Right ventricle myocardium superior (tissue), 1 donor: ENCODE measurements around the gene DLGAP1. TPM values are rescaled to one million over a fixed set of nuclear protein-coding genes. Genes with fewer than 3 reads are reported as not detected.
"Not testable (repeated sequence)": the region's sequence is repeated elsewhere in the genome, so short reads cannot be mapped to it uniquely, and the experiment has no call there.

Experiments
- ATAC-seq: fragments of 200-7000 bp; cut with Tn5 transposase; one replicate; pipeline ENCODE4 v1.9.1; 2020; ENCODE audit warnings: mild to moderate bottlenecking; ENCODE audit not compliant: poor library complexity
- DNase-seq: peaks from one replicate; pipeline ENCODE4 v3.0.0-alpha.2; 2020
- intact Hi-C: fragments of 100-400 bp; cut with DNase I; formaldehyde crosslinking; loops from one replicate; pipeline ENCODE4 v1.11.2; 2022
- total RNA-seq: library from RNA; stranded (reverse); fragmentation: NEBNext Ultra II Directional; extraction: Animal tissue kit (Norgen Biotek cat#: 25700); gene quantifications from one replicate; pipeline ENCODE4 v1.2.1, GENCODE V29; 2021
- donor health status: DM: no; HTN: yes; CAD: no; lungs with severe emphysema.

The DLGAP1 gene
- total RNA-seq, 1 donor from 2014 or later: 0.08 TPM

DNA sequence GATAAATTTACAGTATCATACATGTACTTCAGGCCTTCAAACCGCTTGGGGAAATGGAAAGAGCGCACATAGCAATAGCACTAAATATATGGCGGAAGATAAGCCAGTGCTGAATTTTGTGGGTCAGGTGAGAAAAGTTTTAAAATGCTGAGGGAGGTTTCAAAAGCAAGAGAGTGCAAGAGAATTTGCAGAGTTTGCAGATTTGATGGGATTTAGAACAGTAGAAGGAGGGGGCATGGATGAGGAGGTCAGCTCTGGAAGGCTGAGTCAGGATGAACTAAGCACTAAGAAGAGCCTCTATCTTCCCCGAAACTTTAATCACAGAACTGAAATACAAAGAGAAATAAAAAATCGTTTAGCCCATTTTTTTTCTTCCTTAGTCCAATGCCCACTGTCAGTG, 145.9 kb downstream of the DLGAP1 start:
- ATAC-seq: no peak
- no peak for DNase-seq
- intact Hi-C loops: no loop called here

DNA sequence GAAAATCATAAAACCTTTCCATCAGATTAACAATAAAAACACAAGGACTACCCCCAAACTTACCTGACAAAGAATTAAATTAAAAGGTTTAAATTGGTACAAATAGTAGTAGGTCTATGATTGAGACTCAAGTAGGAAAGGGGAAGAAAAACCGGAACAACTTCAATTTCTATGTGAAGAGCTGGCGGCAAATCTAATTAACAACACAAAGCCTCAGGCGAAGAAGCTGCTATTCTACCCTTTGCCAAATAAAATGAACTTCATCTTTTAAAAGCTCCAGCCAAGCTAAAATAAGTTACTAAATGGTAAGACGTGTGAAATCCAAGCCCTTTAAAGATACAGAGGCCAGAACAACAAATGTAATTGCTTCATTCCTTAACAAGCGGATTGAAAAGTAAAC, 146.5 kb downstream of the DLGAP1 start:
- intact Hi-C loops: no loop called here
- no peak for ATAC-seq
- DNase-seq: no peak

DNA sequence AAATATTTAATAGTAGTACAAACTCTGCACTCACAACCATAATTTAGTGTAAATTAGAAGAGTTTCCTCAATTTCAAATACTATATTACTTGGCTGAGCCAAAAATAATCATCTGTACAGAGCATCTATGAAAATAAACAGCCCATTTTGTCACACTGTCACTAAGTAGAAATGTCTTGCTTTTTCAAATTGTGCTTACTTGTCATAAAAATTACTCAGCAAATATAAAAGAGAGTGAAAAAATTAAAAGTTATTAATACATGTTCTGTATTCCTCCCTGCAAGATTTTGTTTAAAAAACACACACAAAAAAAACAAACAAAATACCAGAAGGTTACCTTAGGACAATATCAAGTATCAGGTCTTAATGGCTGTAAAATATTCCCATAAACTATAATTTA, 155.7 kb downstream of the DLGAP1 start:
- intact Hi-C loops: no loop called here
- DNase-seq (no peak), ATAC-seq (no peak)

DNA sequence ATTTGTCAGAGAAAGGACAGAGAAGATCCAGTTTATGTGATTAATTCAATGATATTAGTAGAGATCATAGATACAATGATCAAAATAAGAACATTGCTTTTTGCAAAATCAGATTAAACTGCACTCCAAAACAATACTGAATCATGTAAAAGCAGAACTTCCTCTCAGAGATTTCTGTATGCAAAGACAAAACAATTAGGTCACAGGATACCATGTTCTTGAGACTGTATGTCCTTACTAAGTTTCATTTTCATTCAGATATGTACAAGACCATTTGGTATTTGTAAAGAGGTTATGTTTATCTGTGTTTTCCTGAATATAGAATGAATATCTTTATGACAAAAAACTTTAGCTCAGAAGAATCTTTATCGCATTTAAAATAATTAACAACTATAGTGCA, 161.8 kb downstream of the DLGAP1 start:
- intact Hi-C loops: no loop called here
- DNase-seq (no peak), ATAC-seq (no peak)

DNA sequence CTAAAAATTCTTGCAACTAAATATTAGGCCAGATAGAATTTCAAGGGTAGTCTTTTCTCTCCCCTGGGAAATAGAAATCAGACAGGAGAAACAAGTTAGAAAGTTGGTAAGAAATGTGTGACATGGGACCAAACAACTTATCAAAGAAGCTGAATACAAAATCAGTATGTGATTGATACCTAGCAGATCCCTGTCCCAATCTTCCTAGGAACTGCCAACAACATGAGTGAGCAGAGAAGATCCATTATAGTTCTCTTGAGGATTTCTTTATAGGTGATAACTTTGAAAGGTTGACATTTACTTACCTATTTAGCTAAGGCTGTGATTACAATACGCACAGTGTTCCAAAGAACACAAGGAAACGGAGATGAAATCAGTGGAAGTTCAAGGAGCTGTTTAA, 162.4 kb downstream of the DLGAP1 start:
- ATAC-seq (no peak), DNase-seq (no peak)
- intact Hi-C loops: no loop called here

DNA sequence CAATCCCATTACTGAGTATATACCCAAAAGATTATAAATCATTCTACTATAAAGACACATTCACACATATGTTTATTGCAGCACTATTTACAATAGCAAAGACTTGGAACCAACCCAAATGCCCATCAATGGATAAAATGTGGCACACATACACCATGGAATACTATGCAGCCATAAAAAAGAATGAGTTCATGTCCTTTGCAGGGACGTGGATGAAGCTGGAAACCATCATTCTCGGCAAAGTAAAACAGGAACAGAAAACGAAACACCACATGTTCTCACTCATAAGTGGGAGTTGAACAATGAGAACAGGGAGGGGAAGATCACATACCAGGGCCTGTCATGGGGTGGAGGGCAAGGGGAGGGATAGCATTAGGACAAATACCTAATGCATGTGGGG, 167.8 kb downstream of the DLGAP1 start:
- intact Hi-C loops, ATAC-seq, DNase-seq: not testable (repeated sequence)

DNA sequence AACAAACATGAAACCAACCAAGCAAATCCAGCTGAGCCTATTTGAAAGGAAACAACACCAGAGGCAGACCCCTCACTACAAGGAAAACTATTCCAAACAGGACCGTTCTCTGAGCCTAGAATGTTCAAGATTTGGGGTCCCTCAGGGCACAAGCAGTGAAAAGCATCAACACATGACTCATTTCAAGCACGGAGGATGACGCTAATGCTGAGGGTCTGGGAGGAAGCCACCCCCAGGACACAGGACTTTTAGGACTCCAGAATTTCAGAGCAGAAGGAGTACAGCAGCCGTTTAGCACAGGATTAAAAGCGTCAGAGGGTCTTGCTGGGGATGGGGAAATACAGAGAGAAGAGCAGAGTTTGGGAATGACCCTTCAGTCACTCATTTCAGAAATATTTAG, 168.9 kb downstream of the DLGAP1 start:
- DNase-seq (no peak), ATAC-seq (no peak)
- intact Hi-C loops: no loop called here

DNA sequence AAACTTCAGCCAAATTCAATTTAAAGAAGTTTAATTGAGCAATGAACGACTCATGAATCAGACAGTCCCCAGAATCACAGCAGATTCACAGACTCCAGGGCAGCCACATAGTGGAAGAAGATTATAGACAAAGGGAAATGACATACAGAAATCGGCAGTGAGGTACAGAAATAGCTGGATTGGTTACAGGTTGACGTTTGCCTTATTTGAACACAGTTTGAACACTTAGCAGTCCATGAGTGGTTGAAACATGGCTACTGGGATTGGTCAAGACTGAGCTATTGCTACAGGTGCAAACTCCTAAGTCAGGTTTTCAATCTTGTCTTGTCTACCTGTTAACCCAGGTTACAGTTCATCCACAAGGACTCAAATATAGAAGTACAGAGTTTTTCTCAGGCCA, 169.6 kb downstream of the DLGAP1 start:
- DNase-seq: no peak
- ATAC-seq: no peak
- intact Hi-C loops: no loop called here

DNA sequence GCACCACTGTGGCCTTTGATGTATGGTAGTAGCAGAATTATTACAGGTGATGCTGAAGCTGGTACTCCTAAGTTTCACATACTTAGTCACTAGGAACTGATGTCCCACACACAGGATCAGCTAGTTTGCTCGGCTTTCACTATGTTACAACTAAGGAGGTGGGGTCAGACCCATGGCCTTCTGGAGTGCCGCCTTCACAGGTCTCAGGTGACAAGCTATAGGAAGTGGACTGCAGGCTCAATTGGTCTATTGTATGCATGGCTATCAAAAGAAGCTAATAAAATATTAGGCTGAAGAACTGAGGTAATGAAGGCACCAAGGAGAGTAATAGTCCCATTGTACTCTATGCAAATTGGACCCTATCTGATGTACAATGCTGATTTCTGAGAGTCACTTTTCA, 170.6 kb downstream of the DLGAP1 start:
- no peak for ATAC-seq
- DNase-seq: no peak
- intact Hi-C loops: no loop called here

DNA sequence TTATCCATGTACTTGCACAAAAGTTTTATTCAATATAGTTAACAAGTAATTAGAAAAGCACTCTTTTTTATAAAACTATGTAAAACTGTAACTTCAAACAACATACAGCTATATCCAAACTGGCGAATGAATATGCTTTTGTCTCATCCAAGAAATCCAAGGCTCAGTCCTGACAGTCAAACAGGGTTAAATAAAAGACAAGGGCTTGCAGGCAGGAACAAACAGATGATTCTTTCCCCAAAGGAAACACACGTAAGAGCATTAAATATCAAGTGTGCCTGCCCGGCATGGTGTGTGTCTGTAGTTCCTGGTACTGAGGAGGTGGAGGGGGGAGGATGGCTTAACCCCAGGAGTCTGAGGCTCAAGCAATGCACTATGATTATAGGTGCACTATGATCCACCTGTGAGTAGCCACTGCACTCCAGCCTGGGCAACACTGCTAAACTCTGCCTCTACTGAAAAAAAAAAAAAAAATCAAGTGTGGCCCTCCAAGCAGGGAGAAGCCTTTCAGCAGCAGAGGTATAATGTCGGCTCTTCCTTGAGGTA, 171.3 kb downstream of the DLGAP1 start:
- no peak for DNase-seq
- no peak for ATAC-seq
- intact Hi-C loops: no loop called here

DNA sequence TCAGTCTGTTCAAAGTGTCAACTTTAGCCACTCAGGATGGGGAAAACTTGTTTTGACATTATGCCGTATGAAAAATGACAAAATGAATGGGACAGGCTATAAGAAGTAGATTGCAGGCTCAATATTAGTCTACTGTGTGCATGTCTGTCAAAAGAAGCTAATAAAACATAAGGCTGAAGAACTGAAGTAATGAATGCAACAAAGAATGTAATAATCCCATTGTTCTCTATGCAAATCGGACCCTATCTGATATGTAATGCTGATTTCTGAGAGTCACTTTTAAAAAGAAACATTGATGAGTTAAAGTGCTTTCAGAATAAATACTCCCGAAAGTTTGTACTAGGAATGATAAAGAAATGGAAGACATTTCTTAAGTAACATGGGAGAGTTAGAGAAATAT, 172.2 kb downstream of the DLGAP1 start:
- ATAC-seq (no peak), DNase-seq (no peak)
- intact Hi-C loops: no loop called here

DNA sequence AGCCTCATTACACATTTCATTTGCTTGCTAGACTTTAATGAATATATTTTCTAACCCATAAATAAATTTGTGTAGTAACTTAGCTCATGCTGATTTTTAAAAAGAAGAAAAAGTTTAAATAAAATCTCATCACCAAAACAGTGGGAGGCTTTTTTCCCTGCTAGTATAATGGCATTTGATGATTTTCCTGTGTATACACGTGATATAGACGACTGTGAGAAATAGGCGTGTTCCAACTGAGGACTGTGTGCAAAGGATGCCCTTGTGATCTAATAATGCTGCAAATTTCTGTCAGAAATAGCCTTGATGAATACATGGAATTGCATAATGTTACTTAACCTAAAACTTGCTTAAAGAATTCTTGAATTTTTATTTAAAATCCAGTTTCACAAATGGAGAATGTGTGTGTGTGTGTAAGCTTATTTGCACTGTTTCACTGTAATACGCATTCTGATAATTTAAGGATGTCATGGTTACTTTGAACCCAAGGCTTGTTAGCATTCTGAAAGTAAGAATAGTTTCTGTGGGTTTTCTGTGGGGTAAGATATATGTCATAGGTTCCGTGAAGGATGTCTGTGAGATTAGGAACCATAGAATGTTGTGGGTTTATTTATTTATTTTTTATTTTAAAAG, 178.0 kb downstream of the DLGAP1 start:
- ATAC-seq: no peak
- no peak for DNase-seq
- intact Hi-C loops: no loop called here

DNA sequence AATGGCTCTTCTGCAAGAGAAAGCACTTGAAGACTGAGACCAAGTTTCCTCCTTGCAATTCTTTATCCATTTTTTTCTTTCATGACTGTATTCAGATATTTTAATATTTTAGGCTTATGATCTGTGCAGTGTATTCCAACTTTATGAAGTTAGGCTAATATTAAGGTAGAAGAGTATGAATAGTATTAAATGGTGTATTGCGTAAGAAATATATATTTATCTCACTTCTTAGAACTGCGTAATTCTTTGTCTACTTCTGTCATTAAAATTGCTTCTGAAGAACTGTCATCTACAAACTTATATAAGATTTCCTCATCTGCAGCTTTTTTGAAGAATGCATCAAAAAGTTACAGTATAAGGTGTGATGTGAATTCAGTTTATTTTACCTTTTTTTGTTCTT, 183.2 kb downstream of the DLGAP1 start:
- DNase-seq: no peak
- intact Hi-C loops: no loop called here
- no peak for ATAC-seq

DNA sequence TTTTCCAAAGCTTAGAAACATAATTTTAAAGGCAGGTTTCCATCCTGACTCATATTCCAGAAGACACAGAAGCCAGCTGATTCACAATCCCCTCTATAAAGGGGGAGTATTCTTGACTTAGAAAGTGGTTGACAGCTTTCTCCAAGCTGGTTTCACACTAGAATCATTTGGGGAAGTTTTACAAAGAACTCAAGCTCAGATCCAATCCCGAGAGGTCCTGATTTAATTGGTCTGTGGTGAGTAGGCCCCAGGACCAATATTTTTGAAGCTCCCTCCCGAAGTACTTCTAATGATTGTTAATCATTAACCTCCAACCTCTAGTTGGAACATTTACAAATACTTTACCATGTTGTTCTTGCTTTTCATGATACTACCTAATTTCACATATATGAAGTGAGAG, 184.1 kb downstream of the DLGAP1 start:
- intact Hi-C loops: no loop called here
- ATAC-seq (no peak), DNase-seq (no peak)

DNA sequence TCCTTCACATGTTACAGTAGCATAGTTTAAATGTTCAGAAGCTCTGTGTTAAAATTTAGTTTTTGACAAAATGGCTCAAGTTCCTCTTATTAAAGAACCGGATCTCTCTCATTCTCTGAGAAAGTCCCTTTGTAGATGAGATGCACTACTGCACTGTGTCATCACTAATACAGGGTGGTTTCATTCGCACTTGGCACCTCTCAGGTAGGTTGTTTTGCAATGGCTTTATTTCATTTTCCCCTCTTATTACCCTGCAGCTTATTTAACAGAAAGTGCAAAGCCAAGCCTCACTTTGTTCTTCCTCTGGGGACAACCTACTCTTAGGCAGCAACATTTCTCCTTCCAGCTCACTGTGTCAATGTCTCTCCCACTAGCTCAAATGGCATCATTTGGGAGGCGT, 185.1 kb downstream of the DLGAP1 start:
- intact Hi-C loops: no loop called here
- DNase-seq (no peak), ATAC-seq (no peak)

DNA sequence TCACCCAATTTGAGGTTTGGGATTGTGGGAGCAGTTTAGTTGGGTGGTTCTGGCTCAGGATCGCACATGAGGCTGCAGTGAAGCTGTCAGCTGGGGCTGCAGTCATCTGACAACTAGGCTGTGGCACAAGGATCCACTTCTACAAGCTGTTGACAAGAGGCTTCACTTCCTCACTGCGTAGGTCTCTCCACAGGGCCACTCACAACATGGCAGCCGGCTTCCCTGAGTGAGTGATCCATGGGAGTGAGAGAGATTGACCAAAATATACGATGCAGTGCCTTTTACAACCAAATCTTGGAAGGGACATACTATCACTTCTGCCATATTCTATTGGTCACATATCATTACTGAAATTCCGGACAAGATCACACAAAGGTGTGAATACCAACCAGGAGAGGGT, 187.5 kb downstream of the DLGAP1 start:
- intact Hi-C loops: no loop called here
- ATAC-seq: no peak
- no peak for DNase-seq

DNA sequence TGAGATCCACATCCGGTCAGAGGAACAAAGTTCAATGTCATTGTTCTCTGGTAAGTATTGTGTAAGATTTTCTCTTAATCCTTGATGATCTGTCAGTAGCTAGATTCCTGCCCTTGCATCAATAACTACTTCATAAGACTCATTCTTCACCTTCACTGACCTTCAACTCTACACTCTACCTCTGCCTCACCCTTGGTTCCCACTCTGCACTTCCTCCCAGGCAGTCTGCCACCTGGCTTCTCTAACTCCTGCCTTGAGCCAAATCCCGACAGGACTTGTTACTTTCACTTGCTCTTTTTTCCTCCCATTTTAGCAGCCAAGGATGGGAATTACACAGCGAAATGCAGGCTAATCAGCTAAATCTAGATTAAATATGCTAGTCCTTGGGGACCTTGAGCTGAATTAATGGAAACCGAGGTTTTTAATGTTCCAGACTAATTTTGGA, 190.7 kb downstream of the DLGAP1 start:
- intact Hi-C loops: no loop called here
- DNase-seq (no peak), ATAC-seq (no peak)

DNA sequence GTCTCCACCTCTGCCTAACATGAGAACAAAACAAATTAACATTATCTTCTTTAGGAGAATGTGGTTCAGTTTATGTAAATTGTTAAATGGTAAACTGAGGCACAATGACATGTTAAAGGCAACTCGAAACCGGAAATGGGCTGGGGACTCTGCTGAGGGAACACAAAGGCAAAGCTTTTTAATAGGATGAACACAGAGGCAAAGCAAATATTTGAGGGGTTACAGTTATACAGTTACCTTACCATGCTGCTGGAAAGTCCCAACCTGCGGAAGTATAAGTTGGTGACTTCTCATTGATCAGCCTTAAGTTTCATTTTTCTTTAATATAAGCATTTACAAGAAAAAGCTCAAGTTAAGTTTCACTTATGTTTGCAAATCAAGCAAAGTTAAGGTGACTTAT, 195.0 kb downstream of the DLGAP1 start:
- intact Hi-C loops: no loop called here
- ATAC-seq: no peak
- no peak for DNase-seq

DNA sequence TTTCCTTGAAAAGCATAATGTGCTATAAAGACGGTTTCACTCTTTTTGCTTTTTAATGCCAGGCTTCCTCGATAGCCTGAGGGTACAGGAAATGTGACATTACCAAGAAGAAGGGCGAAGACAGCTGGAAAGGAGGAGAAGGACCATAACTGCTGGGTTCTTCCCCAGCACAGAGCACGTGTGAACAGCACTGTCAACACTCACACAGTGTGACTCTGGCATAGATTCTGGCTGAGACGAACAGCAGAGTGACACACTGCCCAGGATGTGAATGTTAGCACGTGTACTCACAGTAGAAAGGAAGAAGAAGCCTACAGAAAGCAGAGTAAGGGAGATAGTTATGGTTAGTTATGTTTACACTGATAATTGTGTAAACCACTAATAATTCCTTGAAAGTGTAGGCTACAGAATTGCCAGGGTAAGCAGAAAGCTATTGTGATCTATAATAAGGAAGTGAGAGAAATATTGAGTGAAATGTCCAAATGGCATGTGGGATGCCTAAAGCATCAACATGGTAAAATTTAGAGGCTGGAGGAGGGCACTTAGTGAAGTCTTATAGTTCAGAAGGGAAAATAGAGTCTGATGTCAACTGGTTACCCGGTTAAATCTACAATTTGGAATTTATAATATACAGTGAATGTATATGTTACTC, 198.2 kb downstream of the DLGAP1 start:
- no peak for DNase-seq
- ATAC-seq: no peak
- intact Hi-C loops: no loop called here

DNA sequence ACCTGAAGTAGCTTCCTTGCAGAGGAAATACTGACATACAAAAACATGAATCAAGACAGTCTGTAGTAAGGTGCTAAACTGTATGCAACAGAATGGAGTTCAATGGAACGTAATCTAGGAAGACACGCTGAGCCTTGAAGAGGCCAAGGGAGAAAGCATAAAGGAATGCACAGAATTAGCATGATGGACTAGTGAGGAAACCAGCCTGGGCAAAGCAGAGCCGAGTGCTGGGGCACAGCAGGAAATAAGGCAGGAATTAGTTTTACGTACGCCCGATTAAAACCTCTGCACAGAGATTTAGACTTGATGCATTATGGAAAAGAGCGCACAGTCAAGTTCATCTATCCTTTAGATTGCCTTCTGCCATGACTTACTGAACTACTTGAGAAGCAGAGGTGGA, 200.3 kb downstream of the DLGAP1 start:
- no peak for ATAC-seq
- intact Hi-C loops: no loop called here
- no peak for DNase-seq

DNA sequence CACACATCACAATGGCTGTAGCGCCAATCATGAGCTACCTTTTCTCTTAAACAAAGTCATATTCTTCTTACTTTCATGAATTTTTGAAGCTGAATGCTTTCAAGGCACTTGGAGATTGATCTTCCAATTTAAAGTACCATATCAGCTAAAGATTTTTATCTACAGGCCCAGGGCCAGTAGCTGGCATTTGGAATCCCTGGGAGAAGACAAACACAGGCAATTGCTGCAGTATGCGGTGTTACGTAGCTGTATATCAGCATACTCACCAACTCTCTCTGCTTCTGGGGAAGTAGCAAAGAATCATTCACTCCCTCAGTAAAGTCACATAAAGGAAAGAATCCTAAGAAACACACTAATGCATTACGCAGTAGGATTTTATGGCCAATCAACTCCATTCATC, 202.3 kb downstream of the DLGAP1 start:
- ATAC-seq: no peak
- DNase-seq: no peak
- intact Hi-C loops: no loop called here
